Stimulated activated CD4-positive, alpha-beta T cell treated with anti-CD3 and anti-CD28 coated beads, Interleukin-1b, Interleukin-23, amount 100 ng/mL, for 4 hours (primary cell): ENCODE results near the gene LRFN2.

ENCODE experiments used
- DNase-seq, 2 donors: peaks; one replicate each; pipeline ENCODE4 v3.0.0-alpha.2; 2020; ENCODE audit warnings: low read depth in 2 of 2

The LRFN2 gene

GRCh38 chr6:40477246-40478126 is 109.7 kb downstream of the LRFN2 start:
- DNase-seq, result no peak

GRCh38 chr6:40476673-40477072 is 110.5 kb downstream of the LRFN2 start:
- no peak for DNase-seq

GRCh38 chr6:40474937-40475336 is 112.2 kb downstream of the LRFN2 start:
- no peak for DNase-seq

- DNase-seq, result no peak
These were observed 114.1 kb downstream of the LRFN2 start for GRCh38 chr6:40473026-40473425.

GRCh38 chr6:40472353-40472752 is 114.8 kb downstream of the LRFN2 start:
- no peak for DNase-seq

- no peak for DNase-seq
These were observed 115.9 kb downstream of the LRFN2 start for GRCh38 chr6:40471243-40471642.

GRCh38 chr6:40469323-40469722 is 117.8 kb downstream of the LRFN2 start:
- DNase-seq, result no peak

- DNase-seq, result no peak
These were observed 120.1 kb downstream of the LRFN2 start for GRCh38 chr6:40466986-40467539.

- DNase-seq, result no peak
These were observed 125.5 kb downstream of the LRFN2 start for GRCh38 chr6:40461643-40462042.

- no peak for DNase-seq
These were observed 126.8 kb downstream of the LRFN2 start for GRCh38 chr6:40460380-40460779.

- no peak for DNase-seq
These were observed 129.9 kb downstream of the LRFN2 start for GRCh38 chr6:40457261-40457660.

- no peak for DNase-seq
These were observed 130.7 kb downstream of the LRFN2 start for GRCh38 chr6:40456390-40457013.

- DNase-seq, result no peak
These were observed 131.3 kb downstream of the LRFN2 start for GRCh38 chr6:40455686-40456389.

GRCh38 chr6:40450483-40450882 is 136.7 kb downstream of the LRFN2 start:
- no peak for DNase-seq

GRCh38 chr6:40444811-40445210 is 142.4 kb downstream of the LRFN2 start:
- no peak for DNase-seq

GRCh38 chr6:40444312-40444711 is 142.9 kb downstream of the LRFN2 start:
- no peak for DNase-seq

- DNase-seq, result no peak
These were observed 143.3 kb downstream of the LRFN2 start for GRCh38 chr6:40443842-40444241.

- no peak for DNase-seq
These were observed 144.6 kb downstream of the LRFN2 start for GRCh38 chr6:40442591-40442990.

GRCh38 chr6:40441150-40441549 is 146.0 kb downstream of the LRFN2 start:
- DNase-seq, result no peak

- DNase-seq, result no peak
These were observed 147.1 kb downstream of the LRFN2 start for GRCh38 chr6:40440053-40440452.

GRCh38 chr6:40439026-40439800 is 148.0 kb downstream of the LRFN2 start:
- no peak for DNase-seq
